HG03521 (cell line): ENCODE data around the gene ZNF503.

Experiments
- ATAC-seq: cut with Tn5 transposase; IDR thresholded peaks from one replicate; pipeline ENCODE4 v1.9.1; 2021; ENCODE audit warnings: mild to moderate bottlenecking, moderate library complexity; ENCODE audit not compliant: unreplicated experiment

The ZNF503 gene

GRCh38 chr10:75401569-75402485 lies at the start of gene ZNF503:
ZNF503 (minus strand) TSS chr10:75401764; CDS start chr10:75401419, 345 bp downstream.
- ATAC-seq, result peak; percentile 49

GRCh38 chr10:75450644-75451640 lies 49.4 kb upstream of the ZNF503 start:
- ATAC-seq, result no peak

GRCh38 chr10:75450075-75450445 lies 48.5 kb upstream of the ZNF503 start:
- no peak for ATAC-seq

- ATAC-seq, result no peak
Measured at GRCh38 chr10:75449382-75450074, 48.0 kb upstream of the ZNF503 start.

GRCh38 chr10:75448166-75448565 lies 46.6 kb upstream of the ZNF503 start:
- ATAC-seq, result no peak

- ATAC-seq, result no peak
Measured at GRCh38 chr10:75446508-75446907, 44.9 kb upstream of the ZNF503 start.

GRCh38 chr10:75444781-75445386 lies 43.3 kb upstream of the ZNF503 start:
- ATAC-seq, result no peak

GRCh38 chr10:75443362-75443761 lies 41.8 kb upstream of the ZNF503 start:
- ATAC-seq, result no peak

- no peak for ATAC-seq
Measured at GRCh38 chr10:75441682-75442081, 40.1 kb upstream of the ZNF503 start.

GRCh38 chr10:75441196-75441595 lies 39.6 kb upstream of the ZNF503 start:
- ATAC-seq, result no peak

GRCh38 chr10:75440271-75440793 lies 38.8 kb upstream of the ZNF503 start:
- ATAC-seq, result no peak

- ATAC-seq, result no peak
Measured at GRCh38 chr10:75439811-75440210, 38.2 kb upstream of the ZNF503 start.

GRCh38 chr10:75438275-75438674 lies 36.7 kb upstream of the ZNF503 start:
- ATAC-seq, result no peak

GRCh38 chr10:75437693-75438092 lies 36.1 kb upstream of the ZNF503 start:
- no peak for ATAC-seq

GRCh38 chr10:75436896-75437295 lies 35.3 kb upstream of the ZNF503 start:
- no peak for ATAC-seq

- no peak for ATAC-seq
Measured at GRCh38 chr10:75435291-75435690, 33.7 kb upstream of the ZNF503 start.

GRCh38 chr10:75434291-75434690 lies 32.7 kb upstream of the ZNF503 start:
- no peak for ATAC-seq

- ATAC-seq, result no peak
Measured at GRCh38 chr10:75433216-75433615, 31.7 kb upstream of the ZNF503 start.

GRCh38 chr10:75432763-75433162 lies 31.2 kb upstream of the ZNF503 start:
- no peak for ATAC-seq

- no peak for ATAC-seq
Measured at GRCh38 chr10:75432176-75432575, 30.6 kb upstream of the ZNF503 start.
